HG03354 (cell line): ENCODE measurements around the gene FAT1.

ENCODE experiments used
- ATAC-seq: cut with Tn5 transposase; IDR thresholded peaks from one replicate; pipeline ENCODE4 v1.9.1; 2021; ENCODE audit warnings: mild to moderate bottlenecking; ENCODE audit not compliant: unreplicated experiment, poor library complexity, severe bottlenecking

The FAT1 gene

GRCh38 chr4:186592445-186592844 is 131.2 kb downstream of the FAT1 start:
- ATAC-seq, result no peak

DNA sequence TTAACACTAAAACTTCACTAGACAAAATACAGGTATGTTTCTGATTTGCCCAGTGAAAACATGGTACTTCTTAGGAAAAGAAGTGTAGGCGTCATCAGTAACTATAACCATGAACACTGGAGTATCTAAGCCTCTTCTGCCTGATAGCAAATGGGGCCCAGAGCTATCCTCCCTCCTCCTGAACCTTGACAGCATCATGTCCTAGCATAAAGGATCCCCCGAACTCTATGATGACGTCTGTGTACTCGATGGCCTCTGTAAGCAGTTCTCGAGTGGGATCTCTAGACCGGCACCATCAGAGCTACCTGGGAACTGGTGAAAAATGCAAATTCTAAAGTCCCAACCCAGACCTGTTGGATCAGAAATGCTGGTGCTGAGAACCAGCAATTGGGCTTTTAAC is 132.0 kb downstream of the FAT1 start:
- no peak for ATAC-seq

GRCh38 chr4:186588503-186588902 is 135.2 kb downstream of the FAT1 start:
- ATAC-seq, result no peak

GRCh38 chr4:186587416-186588018 is 136.1 kb downstream of the FAT1 start:
- peak; percentile 85 for ATAC-seq

DNA sequence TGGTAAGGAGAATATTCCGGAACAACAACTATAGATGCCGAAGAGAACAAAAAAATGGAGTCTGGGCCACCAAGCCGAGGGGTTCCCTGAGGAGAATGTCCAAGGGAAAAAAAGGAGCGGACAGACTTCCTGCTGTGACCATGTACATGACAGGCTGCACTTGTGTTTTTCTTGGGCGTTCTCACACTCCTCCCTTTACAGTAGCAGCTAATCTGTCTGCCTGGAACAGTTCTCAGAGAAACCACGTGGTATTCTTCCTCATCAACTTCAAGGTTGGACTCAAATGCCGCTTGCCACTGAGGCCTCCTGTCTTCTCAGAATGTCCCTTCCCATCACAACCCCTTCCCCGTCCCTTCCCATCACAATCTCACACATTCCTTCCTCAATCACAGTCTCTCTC is 137.5 kb downstream of the FAT1 start:
- ATAC-seq, result no peak

GRCh38 chr4:186584912-186585311 is 138.7 kb downstream of the FAT1 start:
- no peak for ATAC-seq

- ATAC-seq, result no peak
Measured at GRCh38 chr4:186581421-186581820, 142.2 kb downstream of the FAT1 start.

GRCh38 chr4:186580669-186581068 is 143.0 kb downstream of the FAT1 start:
- ATAC-seq, result no peak

- ATAC-seq, result no peak
Measured at GRCh38 chr4:186570193-186570996, 153.3 kb downstream of the FAT1 start.

- no peak for ATAC-seq
Measured at GRCh38 chr4:186569533-186570192, 154.0 kb downstream of the FAT1 start.

DNA sequence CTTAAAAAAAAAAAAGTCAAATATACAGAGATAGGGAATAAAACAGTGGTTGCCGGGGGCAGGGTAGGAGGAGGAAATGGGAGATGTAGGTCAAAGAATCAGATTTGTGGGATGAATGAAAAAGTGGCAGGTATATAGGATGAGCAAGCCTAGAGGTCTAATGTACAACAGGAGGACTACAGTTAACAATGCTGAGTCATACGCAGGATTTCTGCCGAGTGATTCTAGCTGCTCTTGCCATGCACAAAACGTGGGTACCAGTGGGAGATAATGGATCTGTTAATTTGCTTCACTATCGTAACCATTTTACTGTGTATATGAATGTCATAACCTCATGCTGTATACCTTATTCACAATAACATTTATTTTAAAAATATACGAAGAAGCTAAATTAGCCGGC is 157.6 kb downstream of the FAT1 start:
- ATAC-seq, result no peak

DNA sequence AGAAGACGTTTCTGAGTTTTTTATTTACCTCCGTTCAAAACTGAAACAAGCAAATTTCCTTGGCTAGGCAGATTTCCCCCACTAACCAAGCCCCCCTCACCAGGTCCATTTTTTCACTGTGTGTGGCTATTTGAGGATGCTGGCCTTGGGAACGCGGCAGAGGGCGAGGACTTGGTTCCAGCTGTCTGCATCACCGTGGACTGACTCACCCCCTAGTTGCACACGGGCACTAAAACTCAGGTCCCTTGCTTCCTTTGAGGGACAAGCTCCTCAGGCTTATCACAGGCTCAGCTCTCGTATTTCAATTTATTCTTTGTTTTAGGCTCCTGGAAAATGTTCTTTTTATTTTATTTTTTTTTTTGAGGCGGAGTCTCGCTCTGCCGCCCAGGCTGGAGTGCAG is 159.9 kb downstream of the FAT1 start:
- ATAC-seq, result no peak

DNA sequence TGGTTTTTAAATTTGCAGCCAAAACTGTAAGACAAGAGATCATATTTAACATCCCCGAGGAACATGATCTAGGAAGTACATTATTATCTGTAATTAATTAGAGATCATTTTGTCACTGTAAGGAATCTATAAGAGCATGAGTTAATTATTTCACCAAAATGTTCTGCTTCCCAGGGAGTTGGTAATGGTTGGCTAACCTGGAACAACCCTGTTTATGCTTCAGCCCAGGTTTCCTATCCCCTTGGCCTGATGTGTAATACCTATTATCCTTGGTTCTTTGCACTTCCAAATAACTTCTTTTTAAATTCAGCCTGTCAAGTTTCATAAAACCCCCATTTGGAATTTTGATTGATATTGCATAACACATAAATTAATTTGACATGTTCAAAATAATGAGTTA is 161.9 kb downstream of the FAT1 start:
- no peak for ATAC-seq

- no peak for ATAC-seq
Measured at GRCh38 chr4:186560647-186561046, 163.0 kb downstream of the FAT1 start.

DNA sequence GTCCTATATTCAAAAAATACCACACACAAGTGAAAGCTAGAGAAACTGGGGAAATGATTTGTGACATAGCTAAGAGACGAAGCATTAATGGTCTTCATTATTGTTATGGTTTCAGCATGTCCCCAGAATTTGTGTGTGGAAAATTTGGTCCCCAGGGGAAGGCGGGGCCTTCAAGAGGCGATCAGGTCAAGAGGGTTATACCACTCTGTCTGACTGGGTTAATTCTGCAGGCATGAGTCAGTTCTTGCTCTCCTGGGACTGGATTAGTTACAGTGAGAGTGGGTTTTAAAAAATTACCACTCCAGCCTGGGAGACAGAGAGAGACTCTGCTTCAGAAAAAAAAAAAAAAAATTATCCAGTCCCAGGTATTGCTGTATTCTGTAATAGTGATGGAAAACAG is 166.2 kb downstream of the FAT1 start:
- ATAC-seq, result no peak

GRCh38 chr4:186557061-186557460 is 166.6 kb downstream of the FAT1 start:
- ATAC-seq, result no peak

DNA sequence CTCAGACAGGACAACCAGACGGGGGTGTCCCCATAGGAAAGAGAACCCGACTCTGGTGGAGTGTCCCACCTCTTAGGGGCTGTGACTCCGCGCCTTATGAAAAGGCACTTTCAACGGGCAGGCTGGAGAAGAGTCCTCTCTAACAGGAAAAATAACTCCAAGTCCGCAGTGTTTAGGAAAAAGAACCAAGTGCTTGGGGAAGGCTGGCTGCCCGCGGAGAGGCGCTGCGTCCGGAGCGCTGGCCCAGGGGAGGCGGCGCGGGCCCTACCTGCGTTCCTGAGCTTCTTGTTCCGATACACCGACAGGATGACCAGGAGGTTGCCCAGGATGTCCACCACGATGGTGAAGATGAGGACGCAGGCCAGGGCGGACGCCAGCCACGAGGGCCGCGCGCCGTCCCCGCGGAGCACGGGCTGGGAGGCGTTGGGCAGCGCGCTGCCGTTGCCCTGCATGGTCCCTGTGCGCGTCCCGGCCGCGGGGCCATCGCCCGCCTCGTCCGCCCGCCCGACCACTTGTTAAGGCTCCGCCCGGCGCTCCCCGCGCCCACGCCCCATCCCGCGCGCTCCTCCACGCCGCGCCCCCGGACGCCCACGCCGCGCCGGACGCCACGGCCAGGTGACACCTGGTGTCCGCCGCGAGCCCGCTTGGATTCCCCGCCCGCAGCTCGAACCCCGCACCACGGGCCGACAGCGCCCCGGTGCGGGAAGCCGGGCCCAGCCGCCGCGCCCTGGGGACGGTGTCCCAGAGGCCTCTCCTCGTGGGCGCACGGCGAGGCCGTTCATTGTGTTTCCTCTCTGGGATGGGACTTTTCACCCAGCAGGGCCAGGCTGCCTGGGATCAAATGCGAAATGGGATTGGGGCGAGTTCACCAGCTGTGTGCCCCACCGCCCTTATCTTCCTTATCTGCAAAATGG is 168.5 kb downstream of the FAT1 start, which contains the start of gene MTNR1A:
TSS of gene MTNR1A (minus strand) at position 654 of the 914 bp plus-strand sequence. CDS start at position 452, 202 bp downstream.
- ATAC-seq, result no peak

GRCh38 chr4:186554539-186554913 is 169.1 kb downstream of the FAT1 start:
- no peak for ATAC-seq

DNA sequence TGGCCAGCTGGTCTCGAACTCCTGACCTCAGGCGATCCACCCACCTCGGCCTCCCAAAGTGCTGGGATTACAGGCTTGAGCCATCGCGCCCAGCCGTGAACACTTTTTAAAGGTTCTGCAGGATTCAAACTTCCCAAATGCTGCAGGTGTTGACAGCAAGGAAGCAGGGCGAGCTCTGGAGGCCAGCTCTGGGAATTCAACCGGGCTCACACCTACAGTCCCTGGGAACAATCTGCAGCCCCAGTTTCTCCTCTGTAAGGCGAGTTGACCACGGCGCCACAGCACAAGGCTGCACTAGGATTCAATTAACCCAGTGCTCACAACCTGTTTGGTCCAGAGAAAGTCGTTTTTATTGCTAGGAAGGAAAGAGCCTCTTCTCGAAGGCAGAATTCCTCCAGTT is 169.9 kb downstream of the FAT1 start:
- ATAC-seq, result no peak

DNA sequence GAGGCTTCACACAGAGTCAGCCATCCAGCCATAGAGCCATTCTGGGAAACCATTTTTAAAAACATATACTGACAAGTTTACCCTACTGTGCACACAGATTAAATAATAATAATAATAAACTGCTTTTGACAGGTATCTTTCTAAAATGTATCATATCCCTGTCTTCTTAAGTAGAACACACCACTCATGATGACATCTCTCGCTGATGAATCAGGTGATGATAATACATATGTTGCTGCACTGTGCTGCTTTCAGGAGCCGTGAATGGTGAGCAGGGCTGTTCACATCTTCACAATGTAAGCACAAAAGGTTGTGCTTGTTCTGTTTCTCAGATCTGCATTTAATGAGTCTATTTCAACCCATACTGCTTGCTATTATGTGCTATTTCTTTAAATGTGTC is 171.8 kb downstream of the FAT1 start:
- ATAC-seq, result no peak
